ENCODE data around the gene ZNF217.
"Not testable (repeated sequence)": the region's sequence is repeated elsewhere in the genome, so short reads cannot be mapped to it uniquely, and the experiment has no call there.

The ZNF217 gene

DNA sequence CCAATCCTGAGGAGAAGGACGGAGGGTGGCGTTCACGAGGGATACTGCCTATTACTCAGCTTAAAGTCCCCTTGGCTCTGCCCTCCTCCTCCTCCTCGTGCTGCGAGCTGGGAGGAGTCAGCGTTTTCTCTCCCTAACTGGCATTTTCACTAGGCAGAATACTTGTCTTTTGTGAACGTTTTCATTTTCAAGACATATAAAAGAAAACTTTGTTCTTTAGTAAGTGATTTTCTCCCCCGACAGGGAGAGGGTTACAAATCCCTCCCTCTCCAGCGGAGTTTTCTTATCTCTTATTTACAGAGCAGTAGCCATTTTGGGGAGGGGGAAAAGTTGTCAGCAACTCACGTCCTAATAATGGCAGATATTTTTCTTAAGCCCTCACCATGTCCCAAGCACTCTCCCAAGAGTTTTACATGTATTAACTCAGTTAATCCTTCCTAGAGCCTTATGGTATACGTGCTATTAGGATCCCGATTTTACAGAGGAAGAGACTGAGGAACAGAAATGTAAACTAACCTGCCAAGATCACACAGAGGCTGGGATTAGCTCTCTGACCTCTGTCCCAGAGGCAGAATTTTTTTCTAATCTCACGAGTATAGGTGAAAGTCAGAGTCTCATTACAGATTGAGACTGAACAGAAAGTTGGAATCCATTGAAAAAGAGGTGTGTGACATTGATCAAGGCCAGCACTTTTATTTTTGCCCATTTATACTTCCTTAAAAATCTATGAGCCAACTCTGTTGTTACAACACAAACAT lies 30.0 kb upstream of the ZNF217 start:
- H3K4me3 ChIP-seq (ENCODE audit: low read depth, low read length), result no peak overlapping the region
- TF ChIP-seq, protein P1, sequence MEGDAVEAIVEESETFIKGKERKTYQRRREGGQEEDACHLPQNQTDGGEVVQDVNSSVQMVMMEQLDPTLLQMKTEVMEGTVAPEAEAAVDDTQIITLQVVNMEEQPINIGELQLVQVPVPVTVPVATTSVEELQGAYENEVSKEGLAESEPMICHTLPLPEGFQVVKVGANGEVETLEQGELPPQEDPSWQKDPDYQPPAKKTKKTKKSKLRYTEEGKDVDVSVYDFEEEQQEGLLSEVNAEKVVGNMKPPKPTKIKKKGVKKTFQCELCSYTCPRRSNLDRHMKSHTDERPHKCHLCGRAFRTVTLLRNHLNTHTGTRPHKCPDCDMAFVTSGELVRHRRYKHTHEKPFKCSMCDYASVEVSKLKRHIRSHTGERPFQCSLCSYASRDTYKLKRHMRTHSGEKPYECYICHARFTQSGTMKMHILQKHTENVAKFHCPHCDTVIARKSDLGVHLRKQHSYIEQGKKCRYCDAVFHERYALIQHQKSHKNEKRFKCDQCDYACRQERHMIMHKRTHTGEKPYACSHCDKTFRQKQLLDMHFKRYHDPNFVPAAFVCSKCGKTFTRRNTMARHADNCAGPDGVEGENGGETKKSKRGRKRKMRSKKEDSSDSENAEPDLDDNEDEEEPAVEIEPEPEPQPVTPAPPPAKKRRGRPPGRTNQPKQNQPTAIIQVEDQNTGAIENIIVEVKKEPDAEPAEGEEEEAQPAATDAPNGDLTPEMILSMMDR (IDR thresholded peaks at IDR 0.05; ENCODE audit: borderline replicate concordance, insufficient read depth, low read depth, low read length), result no peak

DNA sequence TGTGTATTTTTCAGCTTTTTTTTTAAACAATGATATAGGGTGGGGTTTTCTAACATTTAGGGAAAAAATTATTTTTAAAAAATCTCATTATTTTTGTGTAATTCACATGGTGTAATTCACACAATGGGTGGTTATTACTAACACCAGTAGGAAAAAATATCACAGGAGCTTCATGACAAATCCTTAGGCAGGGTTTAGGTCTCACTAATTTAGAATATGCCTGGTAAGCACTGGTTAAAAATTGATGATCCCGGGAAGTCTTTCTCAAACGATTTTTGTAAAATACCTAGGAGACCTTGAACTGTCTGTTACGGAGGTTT lies 29.5 kb upstream of the ZNF217 start:
- TF ChIP-seq, protein P1 (IDR thresholded peaks at IDR 0.05; ENCODE audit: borderline replicate concordance, insufficient read depth, low read depth, low read length), result no peak
- H3K4me3 ChIP-seq (ENCODE audit: low read depth, low read length), result no peak overlapping the region

- H3K4me3 ChIP-seq (ENCODE audit: low read depth, low read length), result no peak overlapping the region
- TF ChIP-seq, protein P1 (IDR thresholded peaks at IDR 0.05; ENCODE audit: borderline replicate concordance, insufficient read depth, low read depth, low read length), result no peak
These were observed 28.9 kb upstream of the ZNF217 start for GRCh38 chr20:53622247-53623133.

GRCh38 chr20:53621482-53622246 lies 28.0 kb upstream of the ZNF217 start:
- H3K4me3 ChIP-seq (ENCODE audit: low read depth, low read length), result no peak overlapping the region
- TF ChIP-seq, protein P1 (IDR thresholded peaks at IDR 0.05; ENCODE audit: borderline replicate concordance, insufficient read depth, low read depth, low read length), result no peak

- H3K4me3 ChIP-seq (ENCODE audit: low read depth, low read length), result not testable (repeated sequence)
These were observed 24.9 kb upstream of the ZNF217 start for GRCh38 chr20:53618490-53619000.

DNA sequence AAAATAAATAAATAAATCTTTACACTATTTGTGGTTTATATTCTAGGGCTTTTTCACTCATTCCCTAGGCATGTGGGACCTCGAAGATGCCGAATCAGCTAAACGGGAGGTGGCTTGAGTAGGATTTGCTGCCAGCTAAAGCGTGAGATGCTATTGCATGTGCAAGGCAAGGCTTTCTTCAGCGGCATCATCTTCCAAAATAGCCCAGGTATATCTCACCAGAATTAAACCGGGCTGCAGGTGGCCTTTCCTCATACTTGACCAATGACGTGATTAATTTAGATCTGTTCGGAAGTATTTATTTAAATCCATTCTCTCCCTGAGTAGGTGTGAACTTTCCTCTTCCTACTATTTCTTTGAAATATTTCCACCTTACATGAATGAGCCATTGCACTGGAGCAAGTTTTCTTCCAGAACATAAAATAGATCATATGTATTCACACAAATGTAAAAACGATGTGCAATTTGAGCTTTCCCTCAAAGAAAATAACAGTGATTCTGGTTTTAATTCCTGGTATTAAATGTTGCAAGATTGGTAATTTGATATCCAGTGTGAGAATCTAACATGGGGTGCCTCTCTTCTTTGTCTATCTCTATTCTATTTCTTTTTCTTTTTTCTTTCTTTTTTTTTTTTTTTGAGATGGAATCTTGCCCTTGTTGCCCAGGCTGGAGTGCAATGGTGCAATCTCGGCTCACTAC lies 24.3 kb upstream of the ZNF217 start:
- TF ChIP-seq, protein P1 (IDR thresholded peaks at IDR 0.05; ENCODE audit: borderline replicate concordance, insufficient read depth, low read depth, low read length), result no peak
- H3K4me3 ChIP-seq (ENCODE audit: low read depth, low read length), result no peak overlapping the region

GRCh38 chr20:53616489-53616888 lies 22.9 kb upstream of the ZNF217 start:
- not testable (repeated sequence) for H3K4me3 ChIP-seq (ENCODE audit: low read depth, low read length)
